Femur (tissue), 1 donor: ENCODE measurements around the gene ARVCF.

ENCODE experiments used
- DNase-seq: peaks from one replicate; pipeline ENCODE4 v3.0.0-alpha.2; 2017

The ARVCF gene

DNA sequence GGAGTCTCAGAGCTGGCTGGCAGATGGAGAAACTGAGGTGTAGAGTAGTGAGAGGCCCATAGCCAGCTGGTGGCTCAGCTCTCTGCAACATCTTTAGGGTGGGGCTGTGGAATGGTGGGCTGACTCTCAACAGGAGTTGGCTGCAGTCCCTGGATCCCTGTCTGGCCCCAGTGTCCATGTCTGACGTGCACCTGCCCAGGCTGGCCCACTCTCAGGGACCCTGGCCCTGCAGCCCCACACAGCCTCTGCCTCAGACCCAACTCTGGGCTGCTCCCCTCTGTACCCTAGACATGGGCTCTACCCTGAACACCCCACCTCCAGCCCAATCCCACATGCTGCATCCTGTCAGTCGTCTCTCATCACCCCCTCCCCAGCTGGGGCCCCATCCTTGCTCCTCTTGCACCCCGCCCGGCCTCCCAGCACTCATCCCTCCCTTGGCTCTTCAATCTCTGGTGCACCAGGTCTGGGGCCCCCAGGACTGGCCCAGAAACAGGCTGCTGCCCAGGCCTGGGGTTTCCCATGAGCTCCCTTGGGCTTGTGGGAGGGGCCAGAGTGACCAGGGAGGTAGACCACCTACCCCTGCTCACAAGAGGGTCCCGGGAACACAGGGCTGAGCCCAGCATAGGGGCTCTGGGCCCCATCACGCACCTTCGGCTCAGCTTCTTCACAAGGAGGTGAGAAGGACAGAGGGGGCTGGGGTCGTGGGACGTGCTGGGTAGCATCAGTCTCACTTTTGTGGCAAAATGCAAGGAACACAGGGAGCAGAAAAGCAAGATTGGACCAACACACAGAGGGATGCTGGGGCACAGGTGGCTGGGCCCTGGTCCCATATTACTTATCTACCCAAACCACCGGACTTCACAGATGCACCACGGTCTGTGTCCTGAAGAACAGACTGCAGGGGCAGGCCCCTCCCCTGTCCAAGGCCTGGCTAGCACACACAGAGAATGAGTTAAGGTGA, 31.5 kb downstream of the ARVCF start:
- DNase-seq, result peak; percentile 23

DNA sequence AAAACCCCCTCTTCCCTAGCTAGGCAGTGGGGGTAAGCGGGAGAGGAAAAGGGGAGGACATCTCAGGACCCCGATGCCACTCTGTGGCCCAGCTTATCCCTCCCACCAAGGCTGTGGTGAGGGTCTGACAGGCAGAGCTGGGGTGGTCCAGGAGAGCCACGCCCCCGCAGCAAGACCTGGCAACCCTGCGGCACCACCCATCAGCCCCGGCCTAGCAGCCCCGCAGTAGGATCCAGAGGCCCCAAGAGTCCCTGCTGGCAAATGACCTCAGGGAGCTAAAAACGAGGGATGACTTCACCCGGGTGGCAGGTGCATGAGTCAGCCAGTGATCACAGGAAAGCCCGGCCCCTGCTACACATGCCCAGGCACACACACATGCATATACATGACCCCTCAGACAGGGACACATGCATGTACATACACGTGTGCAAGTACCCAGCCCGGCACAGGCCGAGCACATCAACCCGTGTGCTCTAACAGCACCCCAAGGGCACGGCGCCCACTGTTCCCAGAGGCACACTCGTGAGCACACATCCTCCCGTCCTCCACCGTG, 32.3 kb downstream of the ARVCF start:
- peak; percentile 67 for DNase-seq

DNA sequence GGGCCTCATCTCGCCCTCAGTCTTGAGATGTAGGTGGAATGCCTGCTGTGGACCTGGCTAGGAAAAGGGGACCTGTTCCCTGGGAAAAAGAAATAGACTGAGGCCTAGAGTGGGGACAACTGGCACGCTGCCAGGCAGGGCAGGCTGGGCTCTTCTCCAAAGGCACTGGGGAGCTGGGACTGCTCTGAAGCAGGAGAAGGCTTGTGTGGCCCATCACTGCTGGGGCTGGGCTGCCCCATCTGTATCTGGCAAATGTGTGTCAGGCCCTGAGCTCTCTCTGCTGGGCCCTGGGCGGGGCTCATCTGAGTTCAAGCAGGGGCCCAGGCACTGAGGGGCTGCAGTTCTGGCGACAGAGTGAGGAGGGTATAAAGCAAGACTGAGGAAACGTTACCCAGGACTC, 32.9 kb downstream of the ARVCF start:
- peak; percentile 43 for DNase-seq

DNA sequence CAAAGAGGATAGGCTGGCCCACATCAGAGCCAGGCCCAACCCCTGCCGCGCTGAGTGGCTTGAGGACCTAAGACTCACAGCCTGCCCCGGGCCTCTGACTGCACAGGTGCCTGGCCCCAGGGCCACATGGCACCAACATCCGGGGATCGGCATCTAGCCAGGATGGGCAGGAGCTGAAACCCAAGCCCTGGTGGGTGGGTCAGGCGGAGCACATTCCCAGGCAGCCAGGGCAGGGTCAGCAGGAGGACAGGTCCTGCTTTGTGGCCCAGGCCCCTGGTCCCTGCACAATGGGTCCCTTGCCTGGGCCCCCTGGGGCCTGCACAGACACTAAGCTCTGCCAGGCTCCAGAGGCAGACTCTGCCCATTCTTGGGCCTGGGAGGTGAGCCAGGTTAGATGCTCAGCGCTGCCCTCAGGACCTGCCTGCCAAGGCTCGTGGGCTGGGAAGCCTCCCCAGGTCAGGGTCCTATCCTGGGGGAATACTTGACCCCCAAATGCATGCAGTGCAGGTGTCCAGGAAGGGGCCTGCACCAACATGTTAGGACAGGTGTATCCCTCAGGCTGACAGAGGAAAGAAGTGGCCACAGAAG, 33.5 kb downstream of the ARVCF start:
- DNase-seq, result peak; percentile 66

DNA sequence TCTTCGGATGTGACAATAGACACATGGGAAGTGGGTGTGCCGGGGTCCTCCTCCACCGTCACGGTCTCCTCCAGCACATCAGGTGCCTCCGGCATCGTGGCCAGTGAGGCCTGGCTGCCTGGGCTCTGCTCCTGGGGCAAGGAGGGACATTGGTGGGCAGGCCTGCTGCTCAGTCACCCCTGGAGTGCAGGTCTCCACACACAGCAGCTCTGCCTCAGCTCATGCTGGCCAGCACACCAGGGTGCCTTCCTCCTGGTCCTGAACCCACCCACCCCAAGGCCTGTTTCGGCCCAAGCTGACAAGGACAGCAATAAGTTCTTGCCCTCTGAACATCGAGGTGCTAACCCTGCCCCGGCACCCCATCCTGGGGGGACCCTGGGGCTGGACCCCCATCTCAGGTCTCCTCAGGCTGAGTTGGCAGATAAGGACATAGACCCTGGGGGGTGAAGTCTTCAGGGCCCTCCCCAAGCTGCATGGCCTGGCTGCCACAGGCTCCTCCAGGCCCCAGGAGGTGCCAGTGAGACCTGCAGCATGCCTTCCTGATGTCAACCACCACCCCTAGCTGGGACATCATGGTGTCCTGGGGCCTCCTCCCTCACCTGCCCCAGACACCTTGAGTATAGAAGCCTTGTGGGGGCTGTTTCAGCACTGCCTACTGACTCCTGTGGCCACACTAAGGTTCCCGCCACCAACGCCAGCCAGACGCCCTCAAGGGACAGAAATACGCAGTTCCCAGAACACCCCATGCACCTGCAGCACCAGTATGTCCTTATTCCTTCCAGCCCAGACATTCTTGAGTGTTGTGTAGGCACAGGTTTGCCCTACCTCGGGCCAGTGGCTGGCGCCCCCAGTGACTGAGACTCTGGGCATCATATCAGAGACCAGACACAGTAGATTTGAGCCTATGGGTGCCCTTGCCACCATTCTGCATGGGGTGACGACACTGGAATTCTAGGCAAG, 34.4 kb downstream of the ARVCF start:
- peak; percentile 15 for DNase-seq

DNA sequence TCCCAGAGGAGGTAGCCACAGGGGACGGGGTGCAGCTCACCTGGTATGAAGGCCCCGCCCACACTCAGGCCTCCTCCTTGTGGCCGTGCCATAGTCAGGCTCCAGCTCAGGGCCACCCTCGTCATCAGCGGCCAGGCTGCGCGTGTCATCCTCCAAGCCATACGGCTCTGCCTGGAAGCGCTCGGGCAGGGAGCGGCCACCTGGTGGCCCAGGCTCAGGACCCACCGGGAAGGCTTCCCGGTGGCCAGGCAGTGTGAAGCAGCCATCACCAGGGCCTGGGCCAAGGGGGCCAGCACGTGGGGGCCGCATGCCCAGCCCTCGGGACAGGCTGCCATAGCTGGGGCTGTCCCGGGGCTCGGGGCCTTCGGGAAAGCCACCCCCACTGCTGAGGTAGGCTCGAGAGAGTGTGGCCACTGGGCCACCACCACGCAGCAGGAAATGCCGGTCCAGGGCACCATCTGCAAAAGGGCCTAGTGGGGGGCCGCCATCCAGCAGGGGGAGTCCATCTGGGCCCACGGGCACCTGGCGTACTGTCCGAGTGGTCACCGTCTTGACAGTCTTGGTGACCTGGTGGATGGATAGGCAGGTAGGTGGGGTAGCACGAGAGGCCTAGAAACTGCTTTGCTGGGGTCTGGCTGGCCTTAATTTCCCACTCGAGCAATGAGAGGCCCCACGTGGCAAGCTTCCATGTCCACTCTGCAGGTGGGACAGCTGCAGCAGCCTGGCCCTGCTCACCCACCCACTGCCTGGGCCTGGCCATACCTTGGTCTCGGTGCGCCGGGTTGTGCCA, 35.3 kb downstream of the ARVCF start:
- DNase-seq, result peak; percentile 16

DNA sequence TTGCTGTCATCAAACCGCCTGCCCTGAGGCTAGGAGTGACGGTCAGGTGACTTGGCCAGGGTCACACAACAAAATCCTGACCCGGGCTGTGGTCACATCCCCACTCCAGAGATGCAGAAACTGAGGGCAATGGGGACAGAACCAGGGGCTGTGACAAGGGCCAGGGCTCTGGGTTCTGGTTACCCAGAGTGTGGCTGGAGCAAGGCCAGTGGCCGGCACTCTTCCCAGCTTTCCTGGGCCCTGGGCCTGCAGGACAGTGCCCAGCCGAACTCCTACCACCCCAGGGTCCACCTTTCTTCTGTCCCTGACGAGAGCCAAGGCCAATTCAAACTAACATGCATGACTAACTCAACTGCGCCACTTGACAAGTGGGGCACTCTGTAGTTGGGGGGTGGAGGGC, 35.9 kb downstream of the ARVCF start:
- DNase-seq, result no peak

DNA sequence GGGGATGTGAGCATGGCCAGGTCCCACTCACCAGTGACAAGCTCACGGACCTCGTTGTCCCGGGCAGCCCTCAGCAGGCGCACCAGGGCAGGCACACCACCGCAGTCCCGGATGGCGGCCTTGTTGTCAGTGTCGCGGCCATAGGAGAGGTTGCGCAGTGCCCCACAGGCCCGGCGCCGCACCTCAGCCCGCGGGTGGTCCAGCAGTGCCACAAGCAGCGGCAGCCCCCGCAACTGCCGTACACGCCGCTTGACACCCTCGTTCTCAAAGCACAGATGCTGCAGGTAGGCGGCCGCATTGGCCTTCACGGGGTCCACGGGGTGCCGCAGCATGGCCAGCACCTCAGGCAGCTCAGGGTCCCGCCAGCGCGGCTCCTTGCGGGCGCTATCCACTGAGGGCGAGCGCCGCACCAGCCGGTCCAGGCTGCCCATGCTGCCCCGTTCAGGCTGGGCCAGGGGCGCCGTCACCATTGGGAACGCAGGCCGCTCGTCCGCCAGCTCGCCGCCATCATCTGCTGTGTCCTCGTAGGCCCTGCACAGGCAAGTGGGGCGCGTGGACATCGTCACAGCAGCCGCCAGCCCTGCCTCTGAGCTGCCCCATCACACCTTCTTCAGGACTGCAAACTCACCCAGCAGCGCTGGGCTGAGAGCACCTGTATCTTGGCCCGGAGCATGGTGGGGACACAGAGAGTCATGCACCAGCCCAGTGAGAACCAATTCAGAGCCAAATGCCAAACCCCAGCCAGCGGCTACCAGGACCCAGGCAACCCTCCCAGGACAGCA, 36.7 kb downstream of the ARVCF start:
- no peak for DNase-seq

DNA sequence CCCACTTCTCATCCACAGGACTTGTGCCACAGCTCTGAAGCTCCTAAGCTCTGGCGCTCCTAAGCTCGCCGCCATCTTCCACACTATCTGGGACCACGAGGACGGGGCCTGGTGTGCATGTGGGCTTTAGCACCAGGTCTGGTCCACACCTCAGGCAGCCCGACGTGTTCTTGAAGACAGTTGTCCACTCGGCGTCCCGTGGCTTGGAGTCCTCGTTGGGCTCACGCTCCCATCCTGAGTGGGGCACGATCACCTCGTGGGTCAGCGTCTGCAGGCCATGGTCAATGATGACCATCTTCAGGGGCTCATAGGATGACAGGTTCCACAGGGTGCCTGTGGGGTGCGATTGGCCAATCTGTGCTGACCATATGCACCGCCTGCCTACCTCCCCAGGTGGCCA, 37.9 kb downstream of the ARVCF start:
- no peak for DNase-seq

DNA sequence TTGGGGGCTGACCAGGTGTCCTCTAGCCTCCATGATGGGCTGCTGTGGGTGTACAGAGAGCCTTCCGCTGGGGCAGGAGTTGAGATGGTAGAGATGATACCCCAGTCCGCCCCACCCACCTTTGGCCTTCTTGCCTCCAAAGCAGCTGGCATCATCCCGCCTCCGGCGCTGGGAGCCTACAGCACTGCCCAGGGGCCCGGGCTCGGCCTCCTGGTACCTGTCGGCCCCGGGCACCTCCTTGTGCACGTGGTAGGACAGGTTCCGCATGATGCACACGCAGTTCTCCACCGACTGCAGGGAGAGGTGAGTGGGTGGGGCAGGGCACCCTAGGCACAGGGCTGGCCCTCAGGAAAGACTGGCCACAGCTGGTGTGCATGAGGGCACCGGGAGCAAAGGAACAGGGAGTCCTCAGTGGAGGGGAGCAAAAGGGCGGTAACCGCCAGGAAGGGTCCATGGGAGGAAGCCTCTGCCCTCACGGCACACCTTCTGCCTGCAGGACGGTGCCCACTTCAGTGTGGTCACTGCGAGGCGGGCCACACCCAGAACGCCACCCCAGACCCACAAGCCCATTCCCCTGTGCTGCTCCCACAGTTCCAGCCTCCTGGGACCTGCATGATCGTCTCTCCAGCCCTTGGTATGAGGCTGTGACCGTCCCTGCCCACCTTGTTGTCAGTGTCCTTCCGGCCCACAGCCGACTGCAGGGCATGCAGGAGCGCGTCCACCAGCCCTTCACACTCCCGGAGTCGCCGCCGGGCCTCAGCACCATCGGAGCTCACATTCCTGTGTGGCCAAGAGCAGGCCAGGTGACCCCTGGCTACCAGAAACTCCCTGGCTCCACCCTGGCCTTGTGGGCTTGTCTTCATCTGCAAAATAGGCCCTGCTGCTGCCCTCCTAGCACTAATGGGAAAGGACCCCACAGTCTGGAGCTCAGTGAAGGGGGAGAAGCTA, 39.1 kb downstream of the ARVCF start:
- no peak for DNase-seq

DNA sequence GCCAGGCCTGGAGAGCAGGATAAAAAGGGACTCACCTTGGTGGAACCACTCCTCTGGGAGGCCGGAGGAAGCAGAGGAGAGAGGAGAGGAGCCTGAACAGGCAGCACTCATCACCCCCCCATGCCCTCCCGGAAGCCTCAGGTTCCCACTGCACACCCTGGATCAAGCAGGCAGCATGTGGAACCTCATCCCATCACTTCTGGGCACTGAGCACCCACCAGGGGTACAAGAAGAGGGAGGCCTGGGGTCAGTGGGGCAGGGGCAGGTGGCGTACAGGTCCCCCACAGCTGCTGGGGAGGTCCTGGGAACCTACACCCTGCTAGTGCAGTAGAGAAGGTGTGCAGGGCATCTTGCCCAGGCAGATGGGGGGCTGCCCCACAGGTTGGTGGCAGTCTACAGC, 40.0 kb downstream of the ARVCF start:
- no peak for DNase-seq

DNA sequence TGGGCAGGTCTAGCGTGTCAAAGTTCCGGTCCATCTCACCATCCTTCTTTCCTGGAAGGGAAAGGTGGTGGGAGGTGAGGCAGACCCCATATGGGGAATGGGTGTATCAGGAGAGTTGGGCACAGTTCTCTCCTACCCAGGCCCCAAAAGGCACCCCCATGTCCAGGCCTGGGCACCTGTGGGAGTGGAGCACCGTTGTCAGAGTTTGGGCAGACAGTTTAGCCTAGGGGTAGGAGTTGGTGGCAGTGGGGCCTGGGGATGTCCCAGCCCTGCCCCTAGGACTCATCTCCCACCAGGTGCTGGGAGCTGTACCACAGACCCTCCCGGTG, 41.0 kb downstream of the ARVCF start:
- no peak for DNase-seq

DNA sequence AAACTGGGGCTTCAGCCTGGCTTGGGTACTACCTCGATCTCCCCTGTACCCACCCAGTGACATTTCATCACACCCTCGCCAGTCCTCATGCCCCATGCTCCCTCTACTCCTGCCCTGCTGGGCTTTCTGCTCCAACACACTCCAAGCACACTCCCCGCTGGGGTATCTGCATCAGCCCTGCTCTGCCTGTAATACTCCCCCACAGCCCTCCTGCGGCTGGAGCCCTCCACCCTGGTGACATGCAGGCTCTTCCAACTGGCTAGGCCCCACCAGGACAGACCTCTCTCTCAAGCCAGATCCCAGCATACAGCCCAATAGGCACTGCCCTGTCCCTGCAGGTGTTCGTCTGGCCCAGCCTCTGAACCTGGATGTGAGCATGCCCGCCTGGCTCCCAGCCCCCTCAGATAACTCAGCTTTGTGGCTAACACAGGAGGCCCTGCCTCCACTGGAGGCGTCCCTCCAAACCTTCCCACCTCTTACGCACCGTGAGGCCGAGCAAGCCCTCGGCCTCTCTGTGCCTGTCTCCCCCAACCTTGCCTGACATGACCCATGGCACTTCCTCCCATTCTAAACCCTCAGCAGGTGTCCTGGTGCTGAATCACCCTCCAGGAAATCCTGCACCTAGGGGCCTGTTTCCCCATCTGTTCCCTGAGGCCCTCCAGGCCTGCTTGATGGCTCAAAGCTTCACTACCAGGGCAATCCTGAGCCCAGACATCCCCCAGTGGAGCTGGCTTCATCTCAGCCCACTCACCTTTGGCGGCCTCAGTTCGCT, 41.5 kb downstream of the ARVCF start:
- no peak for DNase-seq

DNA sequence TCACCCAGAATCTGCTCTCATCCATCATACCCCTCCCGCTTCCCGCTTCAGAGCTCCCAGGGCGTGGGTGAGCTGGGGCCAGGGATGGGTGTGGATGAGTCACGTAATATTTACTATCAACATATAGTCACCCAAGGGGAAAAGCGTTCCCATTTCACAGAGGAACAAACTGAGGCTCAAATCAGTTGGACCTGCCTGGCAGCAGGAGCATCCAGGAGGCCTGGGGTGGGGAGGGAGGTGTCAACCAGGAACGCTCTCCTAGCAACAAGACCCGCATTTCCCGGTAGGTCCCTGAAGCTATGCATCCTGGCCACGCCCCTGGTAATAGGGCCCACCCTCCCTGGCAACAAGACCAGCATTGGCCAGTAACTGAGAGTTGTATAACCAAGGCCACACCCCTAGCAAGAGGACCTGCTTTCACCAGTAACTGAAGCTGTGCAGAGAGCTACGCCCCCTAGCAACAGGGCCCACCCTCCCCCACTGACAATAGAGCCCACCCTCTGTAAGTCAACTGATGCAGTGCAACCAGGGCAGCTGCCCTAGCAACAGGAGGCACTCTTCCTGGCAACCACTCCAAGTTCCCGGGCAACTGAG, 42.3 kb downstream of the ARVCF start:
- peak; percentile 83 for DNase-seq

DNA sequence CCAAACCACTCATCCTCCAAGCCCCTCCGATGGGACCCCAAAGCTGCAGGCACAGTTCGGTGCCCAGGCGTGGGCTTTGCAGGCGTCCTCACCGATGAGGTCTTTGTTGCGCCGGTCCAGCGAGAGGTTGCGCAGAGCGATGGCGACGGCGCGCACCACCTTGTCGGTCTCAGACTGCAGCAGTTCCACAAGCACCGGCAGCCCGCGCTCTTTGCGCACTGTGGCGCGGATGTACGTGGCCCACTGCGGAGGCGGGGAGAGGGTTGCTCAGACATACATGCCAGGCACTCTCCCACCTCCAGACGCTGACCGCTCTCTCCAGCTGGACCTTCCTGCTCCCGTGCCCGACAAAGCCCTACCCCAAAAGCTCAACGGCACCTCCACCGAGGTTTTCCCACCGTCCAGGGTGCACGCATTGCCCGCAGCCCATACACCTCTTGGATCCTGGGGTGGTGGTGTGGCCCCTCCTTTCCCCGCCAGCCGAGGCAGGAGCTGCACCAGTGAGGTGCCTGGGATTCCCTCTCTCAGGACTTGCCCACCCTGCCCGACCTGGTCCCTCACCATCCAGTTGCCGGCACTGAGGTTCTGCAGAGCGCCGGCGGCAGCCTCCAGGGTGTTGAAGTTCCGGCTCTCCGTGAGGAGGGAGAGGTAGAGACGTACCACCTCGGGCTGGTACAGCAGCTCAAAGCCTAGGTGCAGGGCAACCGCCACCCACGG, 42.9 kb downstream of the ARVCF start:
- no peak for DNase-seq

DNA sequence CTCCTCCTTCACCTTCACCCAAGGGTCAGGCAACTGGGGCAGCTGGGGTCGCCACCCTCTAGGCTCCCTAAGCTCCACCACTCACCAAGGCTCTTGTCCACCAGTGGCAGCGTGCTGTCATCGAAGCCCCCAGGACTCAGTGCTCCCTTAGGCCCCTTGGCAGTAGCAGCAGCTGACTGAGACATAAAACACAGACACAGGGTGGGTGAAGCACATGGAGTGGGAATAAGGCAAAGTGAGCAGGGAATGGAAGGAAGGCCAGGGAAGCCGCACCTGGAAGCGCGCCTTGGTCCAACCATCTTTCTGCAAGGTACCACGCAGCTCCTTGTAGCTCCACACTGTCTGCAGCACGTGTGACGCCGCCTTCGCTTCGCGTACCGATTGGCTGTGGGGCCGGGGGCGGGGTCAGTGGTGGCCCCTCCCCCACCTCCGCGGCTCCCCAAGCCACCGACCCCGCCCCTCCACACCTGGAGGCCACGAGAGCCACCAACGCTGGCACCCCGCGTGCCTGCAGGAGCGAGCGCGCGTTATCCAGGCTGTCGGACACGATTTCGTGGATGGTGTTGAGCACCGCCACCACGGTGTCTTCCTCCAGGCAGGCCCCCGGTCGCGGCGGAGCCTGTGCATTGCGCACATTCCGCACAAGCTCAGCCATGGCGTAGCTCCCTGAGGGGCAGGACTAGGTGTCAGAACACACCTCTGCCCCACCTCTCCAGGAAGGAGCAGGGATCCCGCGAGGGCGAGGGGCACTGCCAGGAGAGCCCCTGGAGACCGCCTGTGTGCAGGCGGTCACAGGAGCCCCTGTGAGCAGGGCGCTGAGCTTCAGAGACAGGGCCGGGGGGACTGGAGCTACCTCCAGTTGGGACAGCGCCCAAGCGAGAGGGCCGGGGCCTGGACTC, 43.7 kb downstream of the ARVCF start:
- DNase-seq, result no peak

DNA sequence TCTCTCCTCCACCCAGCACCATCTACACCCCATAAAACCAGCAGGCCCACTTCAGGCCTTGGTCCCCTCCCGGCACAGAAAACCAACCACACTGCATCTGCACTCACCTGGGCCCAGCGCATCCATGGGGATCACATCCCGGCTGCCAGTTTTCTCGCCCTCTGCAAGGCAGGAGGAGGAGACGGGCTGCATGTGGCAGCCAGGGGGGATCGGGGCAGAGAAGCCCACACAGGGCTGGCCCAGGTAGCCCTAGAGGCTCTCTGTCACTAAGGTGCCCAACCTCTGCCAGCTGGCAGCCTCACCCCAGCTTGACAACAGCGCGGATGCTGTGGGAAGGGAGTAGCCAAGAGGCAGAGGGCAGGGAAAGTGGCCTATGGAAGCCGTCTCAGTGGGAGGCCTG, 44.4 kb downstream of the ARVCF start:
- no peak for DNase-seq
